ENCODE measurements around the gene PABPC3. TPM values are rescaled to one million over a fixed set of nuclear protein-coding genes. Genes with fewer than 3 reads are reported as not detected.

The PABPC3 gene
- total and polyA plus RNA-seq, 10 of the 15 experiments (the other 5 are each of a cell fraction or from before 2014, with no cell fraction given), result 0.04 to 0.87 (median 0.28) TPM

GRCh38 chr13:25065974-25066770 is 29.8 kb upstream of the PABPC3 start:
- Histone ChIP-seq H3K4me1 (ENCODE audit: control insufficient read depth, insufficient read depth, low read length) (no peaks in the 10 kb centered on the region), H3K27me3 (replicated peaks in 1 of 2; ENCODE audit: control insufficient read depth in 2 of 2, insufficient read depth in 2 of 2, low read length in 1 of 2) (no peaks in the 10 kb centered on the region), H4K20me1 (ENCODE audit: control insufficient read depth, insufficient read depth) (no peaks in the 10 kb centered on the region), H3K27ac (ENCODE audit: control insufficient read depth, insufficient read depth) (no peak overlapping the region), H3K9ac (ENCODE audit: control insufficient read depth, insufficient read depth, low read length) (no peak overlapping the region), H3K9me3 (replicated peaks; ENCODE audit: control insufficient read depth, insufficient read depth, low read length) (no peaks in the 10 kb centered on the region), H3K4me3 (no peak overlapping the region), H3K4me2 (ENCODE audit: control insufficient read depth, insufficient read depth) (no peak overlapping the region), H3K79me2 (ENCODE audit: control insufficient read depth, insufficient read depth, low read length) (no peaks in the 10 kb centered on the region), H3K36me3 (ENCODE audit: control insufficient read depth in 2 of 2, insufficient read depth in 2 of 2, low read length in 1 of 2) (no peaks in the 10 kb centered on the region), H2AFZ (ENCODE audit: control insufficient read depth, low read depth, low read length) (no peak overlapping the region)
- intact Hi-C loops (cut with micrococcal nuclease; ENCODE audit: unreplicated experiment), result no loop called here
- TF ChIP-seq NFYA (IDR thresholded peaks at IDR 0.05; ENCODE audit: borderline replicate concordance, low read depth, low read length), result no peak
- TF ChIP-seq MTA3 (IDR thresholded peaks at IDR 0.05; ENCODE audit: borderline replicate concordance, low read length), result no peak
- no peak for TF ChIP-seq PML (IDR thresholded peaks at IDR 0.05; ENCODE audit: low read length)
- TF ChIP-seq ATF7 (IDR thresholded peaks at IDR 0.05; ENCODE audit: low read depth), result no peak
- no peak for TF ChIP-seq HDAC2 (IDR thresholded peaks at IDR 0.05)
- TF ChIP-seq MYC (IDR thresholded peaks at IDR 0.05; ENCODE audit: insufficient read depth, insufficient read length, insufficient replicate concordance, low read length, severe bottlenecking), result no peak
- no peak for TF ChIP-seq PBX3 (IDR thresholded peaks at IDR 0.05; ENCODE audit: insufficient replicate concordance, low read depth, low read length)
- TF ChIP-seq CHD2 (IDR thresholded peaks at IDR 0.05; ENCODE audit: borderline replicate concordance, low read depth, low read length), result no peak
- no peak for TF ChIP-seq REST (IDR thresholded peaks at IDR 0.05; ENCODE audit: low read depth, low read length)
- TF ChIP-seq EZH2 (IDR thresholded peaks at IDR 0.05; ENCODE audit: borderline replicate concordance, control insufficient read depth, low read depth, low read length), result no peak
- TF ChIP-seq BRCA1 (IDR thresholded peaks at IDR 0.05; ENCODE audit: low read depth, low read length), result no peak
- TF ChIP-seq SUPT20H (IDR thresholded peaks at IDR 0.05; ENCODE audit: borderline replicate concordance, control insufficient read depth, low read depth, low read length), result no peak
- TF ChIP-seq TARDBP (IDR thresholded peaks at IDR 0.05; ENCODE audit: borderline replicate concordance), result no peak
- FAIRE-seq, result peak; percentile 7
- in situ Hi-C loops (cut with MboI), result no loop called here
- ChIA-PET SMC1A (ENCODE audit: uncharacterized antibody, unreplicated experiment) (interaction anchor here (1.0 kb wide), 1 partner anchor 48 kb away, joined by 3 read pairs; no protein-coding TSS in a partner anchor), RAD21 (ENCODE audit: unreplicated experiment) (no interaction called here), CTCF (interaction anchor here (1.7 kb wide), 1 partner anchor 10 kb away, joined by 3 read pairs; no protein-coding TSS in a partner anchor), POLR2A (no interaction called here)
- no TSS peak for BruUV-seq (replicated peaks)
- 39% methylated on average over 8 of the region's 8 CpGs for WGBS (ENCODE audit: insufficient coverage, insufficient replicate concordance, low lambda C conversion rate, missing lambda C conversion rate)
- no peak for DNase-seq (ENCODE audit: low read depth, low spot score)
- no peak for ATAC-seq

Measured in GM12878 (cell line).